ACC112 (cell line): ENCODE data around the gene REEP2.
A peak's percentile ranks its signal among the peaks of the same experiment; 100 is the strongest.

Experiments used
- H2AFZ ChIP-seq: fragments of 200-600 bp; sonication (generic); one replicate; pipeline ENCODE4 v1.6.0; 2017; ENCODE audit warnings: antibody characterized with exemption, low read length; ENCODE audit not compliant: unreplicated experiment
- H3K27ac ChIP-seq: fragments of 200-600 bp; sonication (generic); 2 replicates; pipeline ENCODE4 v1.5.1; 2014; ENCODE audit warnings: low read depth, mild to moderate bottlenecking, antibody characterized with exemption, low read length, moderate library complexity
- H3K27me3 ChIP-seq: fragments of 200-600 bp; sonication (generic); 2 replicates; pipeline ENCODE4 v1.6.1; 2014; ENCODE audit warnings: mild to moderate bottlenecking, antibody characterized with exemption, low read length, moderate library complexity, mixed read lengths; ENCODE audit not compliant: insufficient read depth
- H3K36me3 ChIP-seq: fragments of 200-600 bp; sonication (generic); 2 replicates; pipeline ENCODE4 v1.6.1; 2016; ENCODE audit warnings: mild to moderate bottlenecking, antibody characterized with exemption, low read length, moderate library complexity, mixed read lengths; ENCODE audit not compliant: insufficient read depth
- H3K4me1 ChIP-seq: fragments of 200-600 bp; sonication (generic); one replicate; pipeline ENCODE4 v1.6.1; 2016; ENCODE audit warnings: low read length, mixed read lengths; ENCODE audit not compliant: insufficient read depth, unreplicated experiment, control insufficient read depth
- H3K4me3 ChIP-seq: fragments of 200-600 bp; sonication (generic); 2 replicates; pipeline ENCODE4 v1.5.1; 2014; ENCODE audit warnings: mild to moderate bottlenecking, low read depth, low read length
- H3K79me2 ChIP-seq: fragments of 200-600 bp; sonication (generic); one replicate; pipeline ENCODE4 v1.6.0; 2016; ENCODE audit warnings: low read length; ENCODE audit not compliant: control insufficient read depth, unreplicated experiment, insufficient read depth

REEP2 gene

GRCh38 chr5:138460032-138460693, 21.3 kb downstream of the REEP2 start:
- peaks cover 10% of the 10 kb centered on the region for H3K4me1 ChIP-seq

GRCh38 chr5:138461343-138462125, 22.7 kb downstream of the REEP2 start:
- no peak overlapping the region for H3K4me3 ChIP-seq
- peaks cover 10% of the 10 kb centered on the region for H3K4me1 ChIP-seq
- peaks cover 7% of the 10 kb centered on the region; the same call in 1 of the 2 replicates for H3K36me3 ChIP-seq
- no peaks in the 10 kb centered on the region for H3K27me3 ChIP-seq
- peaks cover 11% of the 10 kb centered on the region for H3K79me2 ChIP-seq
- no peak overlapping the region for H3K27ac ChIP-seq
- H2AFZ ChIP-seq: no peak overlapping the region

More at GRCh38 chr5:138460032-138460693, 21.3 kb downstream of the REEP2 start:
- H3K36me3 ChIP-seq: no peaks in the 10 kb centered on the region
- H3K79me2 ChIP-seq: no peaks in the 10 kb centered on the region
- no peak overlapping the region for H2AFZ ChIP-seq
- no peak overlapping the region for H3K4me3 ChIP-seq
- no peak overlapping the region for H3K27ac ChIP-seq
- H3K27me3 ChIP-seq: no peaks in the 10 kb centered on the region

DNA sequence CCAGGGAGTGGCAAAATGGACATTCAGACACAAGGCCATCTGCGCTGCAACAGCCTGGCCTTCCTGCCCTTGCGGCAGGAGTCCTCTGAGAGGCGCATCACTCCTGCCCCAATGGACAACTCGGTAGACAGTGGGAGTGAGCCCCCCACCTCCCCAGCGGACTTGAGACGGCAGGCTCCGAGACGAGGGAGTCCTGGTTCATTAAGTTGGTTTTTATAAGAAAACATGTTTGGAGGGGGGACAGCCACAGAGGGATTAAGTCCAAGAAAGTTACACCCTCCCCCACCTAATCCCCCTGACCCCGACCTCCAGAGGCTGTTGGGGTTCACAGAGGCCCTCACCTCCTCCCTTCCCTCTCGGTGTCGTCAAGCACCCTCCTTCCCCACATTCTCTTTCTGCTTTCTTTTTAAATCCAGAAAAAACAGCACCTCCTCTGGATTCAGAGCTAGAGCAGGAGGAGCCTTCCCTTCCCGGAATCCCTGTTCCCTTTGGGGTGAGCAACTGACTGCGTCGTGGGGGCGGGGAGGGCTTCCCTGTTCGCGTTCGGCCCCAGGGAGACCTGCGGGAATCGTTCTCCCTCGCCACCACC, 24.7 kb downstream of the REEP2 start:
- peak overlapping the region; percentile 28 for H2AFZ ChIP-seq

DNA sequence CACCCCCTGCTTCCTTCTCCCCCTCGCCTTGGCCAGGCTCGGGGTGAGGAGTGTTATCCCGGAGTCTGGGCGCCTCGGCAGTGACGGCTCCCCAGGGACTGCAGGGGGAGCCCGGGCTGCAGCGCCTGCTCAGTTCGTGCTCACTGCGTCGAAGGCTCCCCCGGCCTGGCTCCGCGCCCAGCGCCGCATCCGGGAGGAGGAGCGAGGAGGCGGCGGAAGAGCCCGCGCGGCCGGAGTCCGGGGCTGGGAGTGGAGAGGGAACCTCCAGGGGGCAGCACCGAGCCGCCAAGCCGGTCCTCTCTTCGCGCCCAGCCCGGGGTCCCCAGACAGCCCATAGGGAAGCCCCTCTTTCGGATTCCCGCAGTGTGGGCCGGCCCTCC, 25.1 kb downstream of the REEP2 start:
- peaks cover 13% of the 10 kb centered on the region for H3K4me1 ChIP-seq
- H3K27ac ChIP-seq: peak overlapping the region; percentile 93
- peaks cover 17% of the 10 kb centered on the region; the same call in 1 of the 2 replicates for H3K36me3 ChIP-seq
- peak overlapping the region; percentile 83 for H2AFZ ChIP-seq
- no peaks in the 10 kb centered on the region for H3K27me3 ChIP-seq
- peaks cover 16% of the 10 kb centered on the region for H3K79me2 ChIP-seq
- H3K4me3 ChIP-seq: peak overlapping the region; percentile 90

More for the DNA sequence above, 24.7 kb downstream of the REEP2 start:
- H3K27me3 ChIP-seq: no peaks in the 10 kb centered on the region
- H3K79me2 ChIP-seq: peaks cover 16% of the 10 kb centered on the region
- H3K4me1 ChIP-seq: peaks cover 13% of the 10 kb centered on the region
- H3K27ac ChIP-seq: peak overlapping the region; percentile 93
- peak overlapping the region; percentile 90 for H3K4me3 ChIP-seq
- peaks cover 17% of the 10 kb centered on the region; the same call in 1 of the 2 replicates for H3K36me3 ChIP-seq

- Histone ChIP-seq H3K4me1 (peaks cover 13% of the 10 kb centered on the region), H3K36me3 (peaks cover 17% of the 10 kb centered on the region; the same call in 1 of the 2 replicates), H3K4me3 (peak overlapping the region; percentile 90), H3K27ac (peak overlapping the region; percentile 93), H2AFZ (peak overlapping the region; percentile 83), H3K27me3 (no peaks in the 10 kb centered on the region), H3K79me2 (peaks cover 16% of the 10 kb centered on the region)
Observed at GRCh38 chr5:138464388-138465260, 25.8 kb downstream of the REEP2 start.

DNA sequence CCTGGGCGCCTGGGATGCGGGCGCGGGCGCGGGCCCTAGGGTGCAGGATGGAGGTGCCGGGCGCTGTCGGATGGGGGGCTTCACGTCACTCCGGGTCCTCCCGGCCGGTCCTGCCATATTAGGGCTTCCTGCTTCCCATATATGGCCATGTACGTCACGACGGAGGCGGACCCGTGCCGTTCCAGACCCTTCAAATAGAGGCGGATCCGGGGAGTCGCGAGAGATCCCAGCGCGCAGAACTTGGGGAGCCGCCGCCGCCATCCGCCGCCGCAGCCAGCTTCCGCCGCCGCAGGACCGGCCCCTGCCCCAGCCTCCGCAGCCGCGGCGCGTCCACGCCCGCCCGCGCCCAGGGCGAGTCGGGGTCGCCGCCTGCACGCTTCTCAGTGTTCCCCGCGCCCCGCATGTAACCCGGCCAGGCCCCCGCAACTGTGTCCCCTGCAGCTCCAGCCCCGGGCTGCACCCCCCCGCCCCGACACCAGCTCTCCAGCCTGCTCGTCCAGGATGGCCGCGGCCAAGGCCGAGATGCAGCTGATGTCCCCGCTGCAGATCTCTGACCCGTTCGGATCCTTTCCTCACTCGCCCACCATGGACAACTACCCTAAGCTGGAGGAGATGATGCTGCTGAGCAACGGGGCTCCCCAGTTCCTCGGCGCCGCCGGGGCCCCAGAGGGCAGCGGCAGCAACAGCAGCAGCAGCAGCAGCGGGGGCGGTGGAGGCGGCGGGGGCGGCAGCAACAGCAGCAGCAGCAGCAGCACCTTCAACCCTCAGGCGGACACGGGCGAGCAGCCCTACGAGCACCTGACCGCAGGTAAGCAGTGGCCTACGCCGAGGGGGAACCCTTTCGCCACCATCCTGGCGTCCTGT, 26.6 kb downstream of the REEP2 start, which contains the start of gene EGR1:
EGR1 (plus strand) TSS at position 219 of the 864 bp plus-strand sequence; CDS start at position 502, 283 bp downstream.
- H2AFZ ChIP-seq: peak within 1 kb of the TSS; percentile 83
- peak within 1 kb of the TSS; percentile 90 for H3K4me3 ChIP-seq
- H3K79me2 ChIP-seq: peaks cover 16% of the 10 kb centered on the region
- peaks cover 17% of the 10 kb centered on the region; the same call in 1 of the 2 replicates for H3K36me3 ChIP-seq
- peaks cover 13% of the 10 kb centered on the region for H3K4me1 ChIP-seq
- peak within 1 kb of the TSS; percentile 93 for H3K27ac ChIP-seq
- no peaks in the 10 kb centered on the region for H3K27me3 ChIP-seq

DNA sequence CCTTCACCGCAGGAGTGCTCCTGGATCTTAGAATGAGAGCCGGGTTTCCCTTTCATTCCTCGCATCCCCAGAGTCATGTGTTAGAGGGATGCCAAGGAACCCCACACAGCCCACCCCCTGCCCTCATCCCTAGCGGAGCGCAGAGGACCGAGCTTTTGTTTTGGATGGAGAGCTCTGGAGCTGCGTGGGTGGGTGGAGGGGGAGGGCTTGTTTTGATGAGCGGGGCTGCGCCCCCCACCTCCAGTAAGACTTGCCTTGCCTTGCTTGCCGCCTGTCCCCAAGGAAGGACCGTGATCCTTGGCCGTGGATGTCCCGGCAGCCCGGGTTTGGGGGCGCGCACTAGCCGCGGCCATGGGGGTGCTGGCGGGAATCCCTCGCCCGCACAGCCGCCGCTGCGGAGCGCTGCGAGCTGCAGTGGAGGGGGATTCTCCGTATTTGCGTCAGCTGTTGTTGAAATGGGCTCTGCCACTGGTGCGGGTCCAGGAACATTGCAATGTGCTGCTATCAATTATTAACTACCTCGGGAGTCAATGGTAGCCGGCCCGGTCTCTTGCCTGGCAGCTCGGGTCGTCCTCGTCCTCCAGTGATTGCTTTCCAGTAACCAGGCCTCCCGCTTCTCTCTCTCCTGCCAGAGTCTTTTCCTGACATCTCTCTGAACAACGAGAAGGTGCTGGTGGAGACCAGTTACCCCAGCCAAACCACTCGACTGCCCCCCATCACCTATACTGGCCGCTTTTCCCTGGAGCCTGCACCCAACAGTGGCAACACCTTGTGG, 27.5 kb downstream of the REEP2 start:
- H3K36me3 ChIP-seq: peaks cover 17% of the 10 kb centered on the region; the same call in 1 of the 2 replicates
- H3K4me3 ChIP-seq: peak overlapping the region; percentile 90
- H3K27me3 ChIP-seq: no peaks in the 10 kb centered on the region
- H2AFZ ChIP-seq: no peak overlapping the region
- peaks cover 9% of the 10 kb centered on the region for H3K4me1 ChIP-seq
- no peak overlapping the region for H3K27ac ChIP-seq
- peaks cover 16% of the 10 kb centered on the region for H3K79me2 ChIP-seq

- H3K27ac ChIP-seq: no peak overlapping the region
Observed at GRCh38 chr5:138466900-138467710, 28.2 kb downstream of the REEP2 start.

More at GRCh38 chr5:138466900-138467710, 28.2 kb downstream of the REEP2 start:
- no peak overlapping the region for H2AFZ ChIP-seq
- H3K36me3 ChIP-seq: peaks cover 17% of the 10 kb centered on the region; the same call in 1 of the 2 replicates
- H3K4me3 ChIP-seq: peak overlapping the region; percentile 90
- H3K4me1 ChIP-seq: peaks cover 3% of the 10 kb centered on the region
- H3K79me2 ChIP-seq: peaks cover 16% of the 10 kb centered on the region
- H3K27me3 ChIP-seq: no peaks in the 10 kb centered on the region
